ENCODE data around the gene STAT6.
"Not testable (repeated sequence)": the region's sequence is repeated elsewhere in the genome, so short reads cannot be mapped to it uniquely, and the experiment has no call there.

Gene STAT6

DNA sequence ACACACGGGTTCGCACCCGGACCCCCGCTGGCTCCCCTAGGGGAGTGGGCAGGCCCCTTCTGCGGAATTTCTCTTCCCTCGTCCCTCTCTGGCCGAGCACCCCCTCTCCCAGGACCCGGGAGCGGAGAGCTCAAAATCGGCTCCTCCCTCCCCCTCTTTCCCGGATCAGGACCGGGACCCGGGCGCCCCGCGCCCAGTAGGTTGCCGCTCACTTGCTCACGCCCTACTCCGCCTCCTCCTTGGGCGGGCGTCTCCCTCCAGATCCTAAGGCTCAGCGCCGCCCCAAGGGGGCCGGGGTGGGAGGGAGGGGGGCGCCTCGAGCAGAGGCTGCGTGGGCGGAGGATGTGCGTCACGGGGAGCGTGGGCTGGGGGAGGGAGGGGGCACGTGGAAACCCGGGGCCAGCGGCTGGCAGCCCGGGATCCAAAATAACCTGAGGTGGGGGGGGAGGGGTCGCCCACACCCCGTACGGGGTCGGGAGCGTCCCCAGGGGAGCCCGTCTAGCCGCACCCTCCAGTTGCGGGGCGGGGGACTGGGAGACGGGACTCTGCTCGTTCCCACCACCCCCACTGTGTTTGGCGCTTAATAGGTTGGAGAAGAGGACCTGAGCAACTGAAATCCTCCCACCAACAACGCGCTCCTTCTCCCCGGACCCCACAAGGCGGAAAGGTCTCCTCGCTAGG, 24.0 kb downstream of the STAT6 start:
- DNase-seq: peak; percentile 94

DNA sequence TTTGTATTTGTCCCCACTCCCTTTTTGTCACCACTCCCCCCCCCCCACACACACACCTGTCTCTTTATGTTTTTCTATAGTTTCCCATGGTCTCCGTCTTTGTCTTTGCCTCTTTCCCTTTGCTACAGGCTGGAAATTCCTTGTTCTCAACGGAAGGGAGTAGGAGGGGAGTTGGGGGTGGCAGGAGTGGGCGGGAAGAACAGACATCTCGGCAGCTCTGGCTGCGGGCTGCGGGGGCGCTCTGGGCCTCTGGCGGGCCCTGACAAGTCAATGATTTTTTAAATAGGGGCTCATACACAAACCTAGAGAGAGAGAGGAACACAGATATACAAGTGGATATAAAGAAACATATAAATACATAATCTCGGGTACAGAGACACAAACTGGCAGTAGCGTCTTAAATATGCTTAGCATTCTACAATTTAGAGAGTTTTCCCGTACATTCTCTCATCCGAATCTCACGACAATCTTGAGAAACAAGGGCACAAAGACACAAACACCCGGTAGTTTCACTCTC, 24.6 kb downstream of the STAT6 start:
- DNase-seq: peak; percentile 58

DNA sequence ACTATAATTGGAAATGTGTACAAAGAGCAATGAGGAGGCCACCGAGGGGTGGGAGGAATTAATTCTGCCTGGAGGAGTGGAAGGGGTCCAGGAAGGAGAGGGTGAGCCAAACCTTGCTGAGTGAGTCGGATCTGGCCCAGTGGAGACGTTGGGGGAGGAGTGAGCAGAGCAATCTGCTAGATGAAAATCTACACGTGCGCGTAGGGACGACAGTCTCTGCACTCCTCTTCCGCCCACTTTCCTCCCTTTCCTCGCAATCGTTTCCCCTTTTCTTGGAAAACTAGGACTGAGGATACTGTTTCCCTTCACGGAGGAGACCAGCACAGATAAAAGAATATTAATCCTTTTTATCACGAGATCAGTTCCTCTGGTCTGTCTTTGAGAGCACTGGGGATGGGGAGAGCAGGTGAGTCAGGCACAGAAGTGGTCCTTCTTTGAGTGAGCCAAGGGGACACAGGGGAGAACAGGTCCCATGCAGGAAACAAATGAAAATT, 25.1 kb downstream of the STAT6 start:
- DNase-seq: peak; percentile 66

DNA sequence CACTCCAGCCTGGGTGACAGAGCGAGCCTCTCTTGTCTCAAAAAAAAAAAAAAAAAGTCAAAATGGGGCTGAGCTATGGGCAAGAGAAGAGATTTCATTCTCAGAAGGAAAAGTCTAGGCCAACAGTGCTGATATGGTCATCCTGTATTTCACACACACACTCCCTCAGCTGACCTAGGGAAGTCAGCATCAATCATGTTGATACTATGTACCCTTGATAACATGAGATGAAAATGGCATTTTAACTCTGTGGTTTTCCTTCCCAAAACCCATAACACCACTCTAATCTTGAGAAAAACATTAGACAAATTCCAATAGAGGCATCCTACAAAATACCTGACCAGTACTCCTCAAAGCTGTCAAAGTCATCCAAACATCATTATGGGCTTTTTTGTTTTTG, 30.3 kb downstream of the STAT6 start:
- DNase-seq: no peak

DNA sequence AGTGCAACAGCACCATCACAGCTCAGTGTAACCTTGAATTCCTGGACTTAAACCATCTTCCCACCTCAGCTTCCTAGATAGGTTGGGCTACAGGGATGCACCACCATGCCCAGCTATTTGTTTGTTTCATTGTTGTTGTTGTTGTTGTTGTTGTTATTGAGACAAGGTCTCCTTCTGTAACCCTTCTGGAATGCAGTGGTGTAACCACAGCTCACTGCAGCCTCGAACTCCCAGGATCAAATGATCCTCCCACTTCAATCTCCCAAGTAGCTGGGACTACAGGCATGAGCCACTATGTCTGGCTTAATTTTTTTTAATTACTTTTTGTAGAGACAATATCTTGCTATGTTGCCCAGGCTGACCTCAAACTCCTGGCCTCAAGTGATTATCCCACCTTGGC, 31.3 kb downstream of the STAT6 start:
- no peak for DNase-seq

DNA sequence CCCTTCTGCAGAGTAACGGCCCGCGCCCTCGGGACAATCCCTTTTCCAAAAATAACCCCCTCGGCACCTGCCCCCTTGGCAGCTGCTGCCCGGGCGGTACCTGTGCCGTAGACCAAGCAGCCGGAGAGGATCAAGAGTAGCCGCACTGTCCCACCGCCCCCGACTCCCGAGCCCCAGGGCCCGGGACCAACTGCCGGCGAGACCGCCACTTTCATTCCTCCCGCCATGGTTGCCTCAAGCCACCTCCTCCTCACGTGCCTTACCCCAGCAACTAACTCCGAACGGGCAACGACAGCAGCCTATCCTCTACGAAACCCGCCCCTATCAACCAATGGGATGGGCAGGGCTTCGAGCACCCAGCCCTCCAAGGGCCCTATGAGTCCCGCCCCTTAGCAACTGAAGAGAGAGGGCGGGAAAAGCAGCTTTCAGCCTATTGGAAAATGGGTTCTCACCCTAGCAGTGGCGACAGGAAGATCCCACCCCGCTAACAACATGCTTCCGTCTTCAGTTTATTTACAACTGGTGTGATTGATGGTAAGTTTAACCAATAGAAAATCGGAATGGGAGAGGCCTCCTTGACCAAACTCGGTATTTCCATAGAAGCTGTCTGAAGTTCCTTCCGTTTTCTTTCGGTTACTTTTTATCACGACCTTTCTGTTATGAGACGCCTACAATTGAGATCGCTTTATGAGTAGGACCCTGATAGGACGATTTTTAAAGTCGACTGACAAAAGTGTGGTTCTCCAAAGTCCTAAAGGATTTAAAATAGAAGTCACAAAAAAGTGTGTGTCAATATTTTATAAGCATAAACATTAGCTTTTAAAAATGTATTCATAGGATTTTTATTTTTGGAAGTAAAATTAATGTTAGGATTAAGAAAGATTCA, 32.4 kb downstream of the STAT6 start, which contains the start of gene NEMP1:
Gene NEMP1, minus strand, starts transcription at position 273 of the 886 bp plus-strand sequence. Its CDS starts 46 bp downstream, at position 227.
- peak; percentile 96 for DNase-seq

DNA sequence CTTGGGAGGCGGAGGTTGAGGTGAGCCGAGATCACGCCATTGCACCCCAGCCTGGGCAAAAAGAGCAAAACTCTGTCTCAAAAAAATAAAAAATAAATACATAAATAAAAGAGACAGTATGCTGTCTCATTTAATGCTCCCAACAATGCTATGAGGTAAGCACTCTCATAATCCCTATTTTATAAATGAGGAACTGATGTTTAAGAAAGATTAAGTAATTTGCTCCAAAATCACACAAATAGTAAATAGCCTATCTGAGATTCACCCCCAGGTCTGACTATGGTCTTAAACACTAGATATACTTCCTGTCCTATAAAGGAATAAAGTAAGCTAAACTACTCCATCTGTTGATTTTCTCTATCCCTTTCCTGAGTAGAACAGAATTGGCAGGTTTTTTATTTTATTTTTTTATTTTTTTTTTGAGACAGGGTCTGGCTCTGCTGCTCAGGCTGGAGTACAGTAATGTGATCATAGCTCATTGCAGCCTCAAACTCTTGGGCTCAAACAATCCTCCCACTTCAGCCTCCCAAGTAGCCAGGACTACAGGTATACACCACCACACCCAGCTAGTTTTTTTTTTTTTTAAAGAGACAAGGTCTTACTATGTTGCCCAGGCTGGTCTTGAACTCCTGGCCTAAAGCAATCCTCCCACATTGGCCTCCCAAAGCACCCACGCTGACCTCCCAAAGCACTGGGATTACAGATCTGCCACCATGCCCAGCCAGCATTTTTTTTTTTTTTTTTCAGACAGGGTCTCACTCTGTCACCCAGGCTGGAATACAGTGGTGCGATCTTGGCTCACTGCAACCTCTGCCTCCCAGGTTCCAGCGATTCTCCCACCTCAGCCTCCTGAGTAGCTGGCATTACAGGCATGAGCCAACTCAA, 37.4 kb downstream of the STAT6 start:
- DNase-seq: not testable (repeated sequence)

DNA sequence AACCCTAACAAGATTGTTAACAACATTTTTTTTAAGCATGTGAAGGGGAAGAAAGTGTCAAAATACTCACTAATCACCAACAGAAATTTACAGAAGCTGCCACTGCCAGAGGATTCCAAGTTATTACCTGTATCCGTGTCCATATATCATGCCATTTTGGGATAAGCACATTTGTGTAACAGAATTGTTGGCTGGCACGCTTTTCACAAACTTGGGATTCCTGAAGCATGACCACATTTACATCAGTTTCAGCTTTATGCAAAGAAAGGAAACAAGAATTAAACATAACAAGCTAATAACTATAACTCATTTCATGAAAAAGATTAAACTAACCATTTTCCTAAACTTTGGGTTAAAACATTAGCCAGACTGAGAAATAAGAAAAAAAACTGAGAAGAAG, 38.5 kb downstream of the STAT6 start:
- DNase-seq: no peak

DNA sequence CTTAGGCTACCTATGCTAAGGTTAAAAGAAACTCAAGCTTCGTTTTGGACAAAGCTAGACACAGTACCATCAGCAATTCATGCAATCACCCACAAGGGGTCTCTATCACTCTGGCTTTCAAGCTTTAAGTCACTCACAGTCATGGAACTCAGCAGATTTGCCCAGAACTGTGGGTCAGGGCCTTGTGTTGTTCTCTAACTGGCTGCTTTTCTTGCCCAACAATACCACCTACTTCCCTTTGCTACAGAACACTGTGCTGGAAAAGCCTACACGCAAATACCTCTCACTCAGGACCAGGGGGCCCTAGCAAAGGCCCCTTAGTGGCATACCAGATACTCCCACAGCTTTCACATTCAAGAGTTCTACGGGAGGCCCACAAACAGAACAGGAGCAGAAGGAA, 41.6 kb downstream of the STAT6 start:
- DNase-seq: peak; percentile 62

DNA sequence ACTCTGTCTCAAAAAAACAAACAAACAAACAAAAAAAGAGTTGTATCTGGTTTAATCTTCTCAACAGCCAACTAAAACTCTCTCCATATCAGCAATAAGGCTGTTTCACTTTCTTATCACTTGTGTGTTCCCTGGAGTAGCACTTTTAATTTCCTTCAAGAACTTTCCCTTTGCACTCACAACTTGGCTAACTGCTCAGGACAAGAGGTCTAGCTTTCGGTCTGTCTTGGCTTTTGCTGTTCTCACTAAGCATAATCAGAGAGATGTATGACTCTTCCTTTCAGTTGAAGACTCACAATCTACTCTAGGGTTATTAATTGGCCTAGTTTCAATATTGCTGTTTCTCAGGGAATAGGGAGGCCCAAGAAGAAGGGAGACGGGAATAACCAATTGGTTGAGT, 44.9 kb downstream of the STAT6 start:
- no peak for DNase-seq

DNA sequence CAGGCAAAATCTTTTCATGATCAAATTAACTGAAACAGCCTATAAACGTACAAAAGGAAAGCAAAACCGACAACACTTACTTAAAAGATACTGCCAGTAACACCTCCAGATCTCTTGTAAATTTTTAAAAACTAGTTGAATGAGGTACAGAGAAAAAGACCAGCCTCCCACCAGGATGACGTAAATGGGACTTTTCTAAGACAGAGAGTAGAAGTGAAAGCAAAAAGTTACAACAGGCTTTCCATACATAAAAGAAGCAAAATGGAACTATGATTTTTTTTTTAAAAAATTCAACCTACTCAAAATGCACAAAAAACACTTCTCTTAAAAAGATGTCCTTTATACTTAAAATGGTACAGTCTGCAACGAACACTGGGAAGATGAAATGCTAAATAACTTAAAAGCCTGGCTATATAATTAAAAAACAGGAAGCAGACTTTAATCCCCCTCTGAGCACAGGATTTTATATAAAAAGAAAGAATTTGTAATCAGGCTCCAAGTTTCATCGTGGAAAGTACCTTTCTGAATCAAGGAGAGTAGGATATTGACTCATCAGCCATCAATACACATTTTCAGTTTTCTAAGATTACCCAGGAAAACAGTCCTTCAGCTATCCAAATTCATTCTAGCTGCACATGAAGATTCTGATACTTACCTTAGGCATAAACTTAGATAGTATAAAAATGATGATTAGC, 47.0 kb downstream of the STAT6 start:
- peak; percentile 65 for DNase-seq

DNA sequence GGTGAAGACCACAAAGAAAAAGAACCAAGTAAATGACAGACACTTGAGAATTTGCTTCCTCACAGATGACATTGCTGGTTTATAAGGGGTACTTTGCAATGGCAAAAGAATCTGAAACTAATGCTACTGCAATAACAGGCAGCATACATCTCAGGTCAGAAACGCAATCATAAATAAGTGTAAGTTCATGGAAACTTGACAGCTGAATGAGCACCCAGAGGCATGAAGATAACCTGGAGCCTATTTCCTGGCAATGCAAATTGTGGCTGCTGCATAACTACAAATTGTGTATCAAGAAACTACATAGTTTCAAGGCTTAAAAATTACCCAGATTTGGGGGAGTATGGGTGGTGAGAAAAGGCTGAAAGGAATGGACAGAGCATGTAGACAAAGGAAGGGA, 52.7 kb downstream of the STAT6 start:
- no peak for DNase-seq

DNA sequence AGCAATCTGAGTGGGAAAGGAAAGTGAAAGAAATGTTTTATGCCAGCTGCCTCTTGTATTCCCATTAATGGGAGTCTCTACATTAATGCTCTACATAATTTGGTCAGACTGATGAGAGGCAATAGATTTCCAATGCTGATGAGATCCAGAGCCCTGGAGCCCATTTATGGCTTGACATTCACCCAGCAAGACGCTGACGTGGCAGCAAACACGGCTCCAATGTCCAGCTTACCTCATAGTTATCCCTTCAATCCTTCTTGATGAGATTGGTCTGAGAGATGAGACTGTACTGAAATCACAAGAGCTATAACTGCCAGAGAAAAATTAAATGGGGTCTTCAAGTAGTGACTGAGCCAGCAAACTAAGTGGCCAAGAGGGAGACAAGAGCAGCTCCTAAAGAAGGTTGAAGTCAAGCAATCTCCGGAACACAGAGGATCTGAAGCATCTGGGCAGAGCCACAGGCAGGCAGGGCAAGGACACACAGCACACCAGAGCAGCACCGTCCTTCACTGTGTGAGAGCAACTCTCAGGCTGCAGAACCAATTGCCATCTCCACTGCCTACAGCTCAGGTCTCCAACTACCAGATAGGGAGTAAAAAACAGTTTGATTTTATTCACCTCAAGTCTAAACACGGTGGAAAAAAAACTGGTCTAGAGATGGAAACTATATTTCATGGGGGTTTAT, 54.0 kb downstream of the STAT6 start:
- no peak for DNase-seq

DNA sequence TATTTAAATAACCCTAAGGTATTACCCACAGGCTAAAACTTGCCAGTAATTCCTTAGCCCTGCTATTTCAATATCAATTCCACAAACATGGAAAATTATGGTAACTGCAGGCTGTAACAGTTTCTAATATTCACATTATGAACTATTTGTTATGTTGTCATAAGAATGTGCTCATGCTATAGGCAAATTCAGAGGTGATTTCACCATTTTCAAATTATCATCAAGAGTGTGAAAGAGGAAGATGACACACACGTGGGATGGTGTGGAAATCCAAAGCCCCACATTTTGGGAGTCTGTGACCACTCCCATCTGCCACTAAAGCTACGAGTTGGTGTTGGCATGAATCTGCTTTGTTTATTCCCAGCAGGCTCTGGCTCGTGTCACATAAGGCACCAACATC, 55.3 kb downstream of the STAT6 start:
- no peak for DNase-seq

DNA sequence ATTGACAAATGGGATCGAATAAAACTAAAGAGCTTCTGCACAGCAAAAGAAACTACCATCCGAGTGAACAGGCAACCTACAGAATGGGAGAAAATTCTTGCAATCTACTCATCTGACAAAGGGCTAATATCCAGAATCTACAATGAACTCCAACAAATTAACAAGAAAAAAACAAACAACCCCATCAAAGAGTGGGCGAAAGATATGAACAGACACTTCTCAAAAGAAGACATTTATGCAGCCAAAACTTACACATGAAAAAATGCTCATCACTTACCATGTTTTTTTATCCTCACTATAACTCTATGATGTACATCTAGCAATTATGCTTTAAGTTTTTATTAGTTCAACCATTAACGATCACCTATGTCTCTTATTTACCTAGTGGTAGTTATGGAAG, 57.3 kb downstream of the STAT6 start:
- not testable (repeated sequence) for DNase-seq

DNA sequence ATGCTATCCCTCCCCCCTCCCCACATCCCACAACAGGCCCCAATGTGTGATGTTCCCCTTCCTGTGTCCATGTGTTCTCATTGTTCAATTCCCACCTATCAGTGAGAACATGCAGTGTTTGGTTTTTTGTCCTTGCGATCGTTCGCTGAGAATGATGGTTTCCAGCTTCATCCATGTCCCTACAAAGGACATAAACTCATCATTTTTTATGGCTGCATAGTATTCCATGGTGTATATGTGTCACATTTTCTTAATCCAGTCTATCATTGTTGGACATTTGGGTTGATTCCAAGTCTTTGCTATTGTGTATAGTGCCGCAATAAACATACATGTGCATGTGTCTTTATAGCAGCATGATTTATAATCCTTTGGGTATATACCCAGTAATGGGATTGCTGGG, 58.0 kb downstream of the STAT6 start:
- not testable (repeated sequence) for DNase-seq

DNA sequence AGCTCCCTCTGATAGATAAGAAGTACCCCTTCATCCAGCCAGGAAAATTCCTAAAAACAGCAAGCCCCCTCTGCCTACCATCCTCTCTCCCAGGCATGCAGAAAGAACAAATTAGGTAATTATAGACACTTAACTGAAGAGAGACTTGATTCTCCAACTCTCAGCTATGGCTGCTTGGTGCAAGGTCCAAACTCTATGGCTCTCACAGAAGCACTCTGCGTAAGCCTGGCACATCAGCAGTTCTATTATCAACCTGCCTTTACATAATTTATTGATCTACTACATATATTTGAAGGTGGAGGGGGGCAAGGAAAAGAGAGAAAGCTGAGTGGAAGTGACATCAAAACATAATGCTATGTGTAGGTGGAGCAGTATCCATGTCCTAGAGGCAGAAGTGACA, 60.2 kb downstream of the STAT6 start:
- no peak for DNase-seq

DNA sequence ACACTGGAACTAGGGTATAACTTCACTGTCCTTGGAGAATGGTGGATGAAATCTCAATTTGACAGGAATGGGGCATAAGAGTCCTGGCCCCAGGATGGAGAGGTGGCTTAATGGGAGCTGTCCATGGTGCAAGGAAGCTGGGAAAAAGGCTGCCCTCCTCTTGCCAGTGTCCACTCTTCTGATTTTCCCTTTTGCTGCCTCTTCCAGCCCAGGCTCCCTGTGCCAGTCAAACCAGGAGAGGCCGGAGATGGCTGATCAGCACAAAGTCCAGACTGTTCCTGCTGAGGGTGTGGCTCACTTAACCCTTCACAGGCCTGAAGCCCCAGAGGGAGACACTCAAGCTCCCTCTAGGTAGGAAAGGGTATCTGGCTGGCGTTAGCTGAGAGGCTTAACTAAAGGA, 61.3 kb downstream of the STAT6 start, which contains the start of gene MYO1A:
Gene MYO1A, minus strand, starts transcription at position 240 of the 400 bp plus-strand sequence. CDS start 1,806 bp downstream, outside the sequence.
- no peak for DNase-seq

DNA sequence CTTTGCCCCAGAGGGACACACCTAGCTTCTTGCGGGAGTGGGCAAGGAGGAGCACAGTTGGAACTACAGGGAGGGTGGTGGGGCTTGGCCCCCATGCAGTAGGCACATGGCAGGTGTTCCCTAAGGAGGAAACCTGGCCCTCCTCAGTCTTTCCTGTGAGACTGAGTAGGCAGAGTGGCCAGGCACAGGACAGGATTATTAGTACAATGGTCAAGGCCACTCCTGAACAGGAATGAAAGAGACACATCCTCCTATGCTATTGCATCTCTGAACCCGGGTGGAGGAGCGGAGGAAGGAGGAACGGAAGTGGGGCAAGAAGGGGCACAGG, 62.1 kb downstream of the STAT6 start:
- DNase-seq: no peak

DNA sequence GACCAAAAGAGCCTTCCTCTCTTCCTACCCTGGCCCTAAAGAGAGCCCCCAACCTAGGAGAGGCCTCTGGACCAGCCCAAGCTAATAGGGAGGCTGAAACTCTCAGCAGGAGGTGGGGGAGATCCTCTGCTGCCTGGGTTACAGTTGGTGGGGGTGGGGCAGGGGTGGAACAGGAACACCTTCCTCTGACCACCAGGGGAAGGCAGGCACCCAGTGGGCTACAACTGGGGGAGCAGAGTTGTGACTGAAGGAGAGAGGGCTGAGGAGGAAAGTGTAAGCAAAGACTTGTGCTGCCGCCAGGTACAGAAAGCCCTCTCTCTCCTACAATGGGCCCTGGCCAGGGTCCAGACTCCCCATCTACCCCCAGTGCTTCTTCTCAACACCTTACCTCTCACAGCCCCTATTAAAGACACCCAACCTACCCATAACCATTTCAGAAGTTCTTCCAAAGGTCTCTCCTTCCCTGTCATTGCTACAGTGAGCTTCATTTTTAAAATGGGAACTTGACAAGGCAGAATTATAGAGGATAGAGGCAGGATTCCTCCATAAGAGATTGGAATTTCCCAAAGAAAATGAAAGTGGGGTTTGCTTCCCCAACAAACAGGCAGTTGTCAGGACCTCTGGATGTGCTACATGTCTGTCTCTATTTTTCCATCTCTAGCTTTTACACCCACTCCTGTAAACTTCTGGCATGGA, 62.6 kb downstream of the STAT6 start:
- no peak for DNase-seq

DNA sequence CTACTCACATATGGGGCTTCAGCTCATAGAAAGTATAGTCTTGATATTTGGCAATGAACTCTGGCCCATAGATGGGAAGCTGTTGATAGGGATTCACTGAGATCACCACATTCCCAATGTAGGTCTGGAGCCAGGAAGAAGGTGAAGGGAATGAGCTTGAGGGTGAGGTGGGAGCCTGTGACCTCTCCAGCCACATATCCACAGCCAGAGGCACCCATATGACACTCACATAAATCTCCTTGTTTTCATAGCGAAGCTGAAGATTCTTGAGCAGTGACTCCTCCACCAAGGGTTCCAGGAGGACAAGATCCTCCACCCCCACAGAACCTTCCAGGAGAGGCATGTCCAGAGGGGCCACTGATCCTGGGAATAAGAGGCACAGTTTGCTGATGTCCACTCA, 63.2 kb downstream of the STAT6 start:
- no peak for DNase-seq
